Fibroblast of mammary gland (primary cell): ENCODE data around the gene WDR17.

Source experiments
- DNase-seq: peaks from one replicate; pipeline ENCODE4 v3.0.0-alpha.2; 2010; ENCODE audit warnings: low read depth
- H3K4me3 ChIP-seq: 2 replicates; pipeline ENCODE4 v1.5.1; 2011; ENCODE audit warnings: low read depth, mild to moderate bottlenecking, low read length, moderate library complexity; ENCODE audit not compliant: control insufficient read depth
- TF ChIP-seq, protein P1 (sequence below): conservative IDR thresholded peaks from 2 replicates; pipeline ENCODE4 v1.5.1; 2011; ENCODE audit warnings: low read depth, low read length, inconsistent platforms; ENCODE audit not compliant: control insufficient read depth, insufficient read depth

The WDR17 gene

DNA sequence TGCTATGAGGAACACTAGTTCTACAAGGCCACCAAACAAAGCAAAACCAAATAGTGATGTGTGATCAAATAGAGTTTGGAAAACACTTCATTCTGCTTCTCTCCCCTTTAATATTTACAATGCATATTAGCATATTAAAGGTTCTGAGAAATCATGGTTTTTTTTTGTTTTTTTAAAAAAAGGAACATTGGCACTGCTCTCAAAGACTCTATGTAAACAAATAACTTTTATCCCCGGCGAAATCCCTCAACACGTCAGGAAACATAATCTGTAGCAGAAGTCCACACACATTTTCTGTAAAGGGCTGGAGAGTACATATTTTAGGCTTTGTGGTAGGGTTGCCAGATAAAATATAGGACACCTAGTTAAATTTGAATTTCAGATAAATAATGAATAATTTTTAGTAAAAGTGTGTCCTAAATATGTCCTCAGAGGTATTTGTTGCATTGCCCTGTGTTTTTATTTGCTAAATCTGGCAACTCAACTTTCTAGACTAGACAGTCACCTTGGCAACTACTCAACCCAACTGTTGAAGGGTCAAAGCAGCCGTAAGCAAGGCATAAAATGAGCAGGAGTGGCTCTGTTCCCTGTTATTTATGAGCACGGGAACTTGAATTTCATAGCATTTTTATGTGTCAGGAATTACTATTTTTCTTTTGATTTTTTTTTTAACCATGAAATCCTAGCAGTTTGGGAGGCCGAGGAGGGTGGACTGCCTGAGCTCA, 121.2 kb downstream of the WDR17 start:
- DNase-seq = no peak
- TF ChIP-seq, protein P1, sequence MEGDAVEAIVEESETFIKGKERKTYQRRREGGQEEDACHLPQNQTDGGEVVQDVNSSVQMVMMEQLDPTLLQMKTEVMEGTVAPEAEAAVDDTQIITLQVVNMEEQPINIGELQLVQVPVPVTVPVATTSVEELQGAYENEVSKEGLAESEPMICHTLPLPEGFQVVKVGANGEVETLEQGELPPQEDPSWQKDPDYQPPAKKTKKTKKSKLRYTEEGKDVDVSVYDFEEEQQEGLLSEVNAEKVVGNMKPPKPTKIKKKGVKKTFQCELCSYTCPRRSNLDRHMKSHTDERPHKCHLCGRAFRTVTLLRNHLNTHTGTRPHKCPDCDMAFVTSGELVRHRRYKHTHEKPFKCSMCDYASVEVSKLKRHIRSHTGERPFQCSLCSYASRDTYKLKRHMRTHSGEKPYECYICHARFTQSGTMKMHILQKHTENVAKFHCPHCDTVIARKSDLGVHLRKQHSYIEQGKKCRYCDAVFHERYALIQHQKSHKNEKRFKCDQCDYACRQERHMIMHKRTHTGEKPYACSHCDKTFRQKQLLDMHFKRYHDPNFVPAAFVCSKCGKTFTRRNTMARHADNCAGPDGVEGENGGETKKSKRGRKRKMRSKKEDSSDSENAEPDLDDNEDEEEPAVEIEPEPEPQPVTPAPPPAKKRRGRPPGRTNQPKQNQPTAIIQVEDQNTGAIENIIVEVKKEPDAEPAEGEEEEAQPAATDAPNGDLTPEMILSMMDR = no peak
- no peak overlapping the region for H3K4me3 ChIP-seq

DNA sequence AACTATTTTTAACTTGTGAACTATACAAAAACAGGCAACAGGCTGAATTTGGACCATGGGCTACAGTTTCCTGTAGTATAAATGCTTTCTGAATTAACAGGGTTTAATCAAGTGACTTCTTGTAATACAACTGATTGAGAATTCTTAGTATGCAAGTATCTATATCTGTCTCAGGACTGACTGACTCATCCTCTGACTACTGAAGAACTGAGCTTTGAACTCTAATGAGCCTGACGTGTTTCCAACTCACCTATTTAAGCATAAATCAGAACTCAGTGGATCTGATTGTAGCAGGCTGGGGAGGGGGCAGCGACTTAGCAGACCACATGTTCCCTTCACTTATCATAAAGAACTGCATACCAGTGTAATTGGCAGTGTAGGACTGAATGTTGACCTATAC, 122.0 kb downstream of the WDR17 start:
- H3K4me3 ChIP-seq = no peak overlapping the region
- TF ChIP-seq, protein P1 = no peak
- DNase-seq = peak; percentile 58

DNA sequence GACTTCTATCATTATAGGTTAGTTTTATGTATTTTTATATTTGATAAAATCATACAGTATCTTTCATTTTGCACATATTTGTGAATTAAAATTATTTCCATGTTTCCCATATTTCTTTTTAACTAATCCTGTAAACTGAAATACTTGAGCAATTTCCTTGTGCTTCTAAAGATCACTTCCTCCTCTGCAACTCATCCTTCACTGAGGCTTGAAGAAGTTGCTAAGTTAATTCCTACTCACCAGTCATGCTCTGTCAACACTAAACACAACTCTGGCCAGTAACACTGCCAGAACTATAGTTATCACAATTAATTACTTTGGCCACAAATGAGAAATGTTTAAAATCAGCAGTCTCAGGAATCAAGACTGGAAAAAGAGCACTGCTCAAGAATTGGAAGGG, 123.0 kb downstream of the WDR17 start:
- no peak for DNase-seq
- TF ChIP-seq, protein P1 = no peak
- no peak overlapping the region for H3K4me3 ChIP-seq

DNA sequence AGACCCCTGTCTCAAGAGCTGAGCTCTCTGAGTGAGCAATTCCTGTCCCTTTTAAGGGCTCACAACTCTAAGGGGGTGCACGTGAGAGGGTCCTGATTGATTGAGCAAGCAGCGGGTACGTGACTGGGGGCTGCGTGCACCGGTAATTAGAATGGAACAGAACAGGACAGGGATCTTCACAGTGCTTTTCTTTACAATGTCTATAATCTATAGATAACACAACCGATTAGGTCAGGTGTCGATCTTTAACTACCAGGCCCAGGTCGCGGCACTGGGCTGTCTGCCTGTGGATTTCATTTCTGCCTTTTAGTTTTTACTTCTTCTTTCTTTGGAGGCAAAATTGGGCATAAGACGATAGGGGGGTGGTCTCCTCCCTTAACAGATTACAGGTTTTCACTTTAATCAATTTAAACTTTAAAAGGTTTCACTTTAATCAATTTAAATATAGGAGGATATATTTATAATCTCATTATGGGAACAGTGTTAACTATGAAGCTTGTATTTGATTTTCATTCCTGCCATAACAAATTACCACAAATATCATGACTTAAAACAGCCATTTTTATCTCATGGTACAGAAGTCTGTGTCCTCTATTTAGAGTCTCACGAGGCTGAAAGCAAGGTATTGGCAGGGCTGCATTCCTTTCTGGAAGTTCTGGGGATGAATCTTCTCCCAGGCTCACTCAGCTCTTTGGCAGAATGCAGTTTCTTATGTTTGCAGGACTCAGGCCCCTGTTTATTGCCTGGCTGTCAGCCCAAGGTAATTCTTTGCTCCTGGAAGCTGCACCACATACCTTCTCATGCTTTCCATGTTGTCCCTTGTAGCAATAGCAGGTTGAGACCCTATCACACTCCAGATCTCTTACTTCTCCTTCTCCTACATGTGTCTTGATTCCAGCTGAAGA, 124.5 kb downstream of the WDR17 start:
- no peak overlapping the region for H3K4me3 ChIP-seq
- TF ChIP-seq, protein P1 = no peak
- DNase-seq = no peak

DNA sequence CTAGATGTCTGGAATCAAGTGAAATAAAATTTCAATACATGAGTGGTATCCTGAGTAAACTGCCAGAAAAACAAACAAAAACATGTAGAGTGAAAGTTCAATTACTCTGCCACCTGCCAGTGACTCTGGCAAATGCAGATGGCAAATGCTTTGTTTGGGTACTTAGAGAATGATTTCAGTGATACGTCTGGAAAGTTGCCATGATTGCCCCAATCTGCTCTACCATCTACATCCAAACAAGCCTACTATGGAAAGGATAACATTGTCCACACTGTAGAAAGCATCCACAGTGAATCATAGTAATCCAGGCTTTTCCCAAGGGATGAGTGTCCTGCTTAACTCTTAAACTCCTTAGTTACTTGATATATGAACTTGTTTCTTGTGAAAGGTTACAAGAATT, 126.3 kb downstream of the WDR17 start:
- TF ChIP-seq, protein P1 = no peak
- DNase-seq = peak; percentile 71
- H3K4me3 ChIP-seq = no peak overlapping the region

DNA sequence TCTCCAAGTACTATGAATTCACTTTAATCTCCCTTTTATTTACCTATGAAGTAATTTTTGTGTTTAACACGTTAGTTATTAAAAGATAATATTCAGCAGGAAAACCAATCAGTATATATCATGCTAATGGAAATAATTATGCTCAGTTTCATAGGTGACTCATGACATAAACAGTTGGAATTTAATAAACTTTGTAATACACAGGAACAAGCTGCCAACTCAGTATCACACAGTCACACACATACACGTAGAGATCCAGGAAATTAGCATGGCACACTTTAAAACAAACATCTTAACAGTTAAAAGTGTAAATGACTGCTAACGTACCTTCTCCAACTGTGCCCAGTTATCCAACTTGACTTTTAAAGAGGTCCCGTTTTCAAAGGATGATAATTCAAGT, 127.5 kb downstream of the WDR17 start:
- no peak overlapping the region for H3K4me3 ChIP-seq
- TF ChIP-seq, protein P1 = no peak
- peak; percentile 57 for DNase-seq
